ENCODE measurements around the gene UBR2. TPM values are rescaled to one million over a fixed set of nuclear protein-coding genes. Genes with fewer than 3 reads are reported as not detected.
"Not testable (repeated sequence)": the region's sequence is repeated elsewhere in the genome, so short reads cannot be mapped to it uniquely, and the experiment has no call there.

UBR2 gene
- total RNA-seq, 1 donor from 2014 or later, result 20.5 TPM

DNA sequence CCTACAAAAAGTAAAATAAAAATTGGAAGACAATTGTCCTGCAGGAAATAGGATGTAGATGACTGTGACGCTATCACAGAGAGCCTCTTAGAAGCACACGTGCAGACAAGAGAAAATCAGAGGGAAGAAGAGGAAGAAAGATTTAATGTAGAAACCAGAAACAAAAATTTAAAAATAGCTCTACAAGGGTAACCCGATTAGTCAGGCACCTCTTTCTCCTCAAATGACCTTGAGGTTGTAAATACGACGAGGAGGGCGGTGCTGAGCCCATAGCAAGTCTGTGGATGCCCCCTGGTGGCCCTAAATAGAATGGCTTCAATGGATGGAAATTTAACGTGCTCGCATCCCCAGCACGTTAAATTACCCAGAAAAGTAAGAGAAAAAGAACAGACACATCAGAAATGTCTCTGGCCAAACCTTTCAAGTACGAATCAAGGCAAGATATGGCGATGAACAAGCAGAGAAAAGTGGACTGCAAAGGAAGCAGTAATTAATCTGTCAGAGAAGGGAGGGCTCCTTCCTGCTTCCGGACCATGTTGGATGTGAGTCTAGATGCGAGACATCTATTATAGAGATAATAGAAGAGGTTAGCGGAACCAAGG is 162.8 kb downstream of the UBR2 start:
- peak; percentile 50 for DNase-seq (ENCODE audit: low read depth, low spot score)

DNA sequence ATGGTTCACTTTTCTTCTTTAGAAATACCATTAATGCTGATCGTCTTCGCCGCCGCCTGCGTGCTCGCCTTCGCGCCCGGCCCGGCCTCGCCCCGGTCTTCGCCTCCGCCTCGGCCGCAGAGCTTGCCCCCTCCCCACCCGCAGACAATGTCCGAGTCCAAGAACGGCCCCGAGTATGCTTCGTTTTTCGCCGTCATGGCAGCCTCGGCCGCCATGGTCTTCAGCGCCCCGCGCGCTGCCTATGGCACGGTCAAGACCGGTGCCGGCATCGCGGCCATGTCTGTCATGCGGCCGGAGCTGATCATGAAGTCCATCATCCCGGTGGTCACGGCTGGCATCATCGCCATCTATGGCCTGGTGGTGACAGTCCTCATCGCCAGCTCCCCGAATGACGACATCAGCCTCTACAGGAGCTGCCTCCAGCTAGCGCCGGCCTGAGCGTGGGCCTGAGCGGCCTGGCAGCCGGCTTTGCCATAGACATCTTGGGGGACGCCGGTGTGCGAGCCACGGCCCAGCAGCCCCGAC is 163.3 kb downstream of the UBR2 start:
- no peak for DNase-seq (ENCODE audit: low read depth, low spot score)

DNA sequence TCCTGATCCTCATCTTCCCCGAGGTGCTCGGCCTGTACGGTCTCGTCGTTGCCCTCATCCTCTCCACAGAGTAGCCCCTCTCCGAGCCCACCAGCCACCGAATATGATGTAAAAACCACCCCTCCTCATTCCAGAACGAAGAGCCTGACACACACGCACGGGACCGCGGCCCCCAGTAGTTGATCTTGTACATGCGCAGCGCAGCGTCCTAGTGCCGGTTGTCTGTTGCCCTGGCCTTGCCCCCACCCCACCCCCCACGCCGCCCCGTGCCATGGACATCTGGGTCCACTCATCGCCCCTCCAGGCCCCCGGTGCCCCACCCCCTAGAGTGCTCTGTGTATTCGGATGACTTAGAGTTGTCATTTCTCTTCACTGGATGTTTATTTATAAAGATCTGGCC is 163.8 kb downstream of the UBR2 start:
- no peak for DNase-seq (ENCODE audit: low read depth, low spot score)

DNA sequence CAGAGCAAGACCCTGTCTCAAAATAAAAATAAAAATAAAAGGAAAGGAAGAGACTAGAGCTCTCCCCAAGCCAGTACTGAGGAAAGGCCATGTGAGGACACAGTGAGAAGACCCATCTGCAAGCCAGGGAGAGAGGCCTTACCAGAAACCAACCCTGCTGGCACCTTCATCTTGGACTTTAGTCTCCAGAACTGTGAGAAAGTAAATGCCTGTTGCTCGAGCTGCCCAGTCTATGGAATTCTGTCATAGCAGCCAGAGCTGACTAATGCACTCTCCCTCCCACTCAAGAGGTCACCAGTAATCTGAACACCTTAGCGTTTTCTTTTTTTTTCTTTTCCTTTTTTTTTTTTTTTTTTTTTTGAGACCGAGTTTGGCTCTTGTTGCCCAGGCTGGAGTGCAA is 165.9 kb downstream of the UBR2 start:
- DNase-seq (ENCODE audit: low read depth, low spot score), result no peak

DNA sequence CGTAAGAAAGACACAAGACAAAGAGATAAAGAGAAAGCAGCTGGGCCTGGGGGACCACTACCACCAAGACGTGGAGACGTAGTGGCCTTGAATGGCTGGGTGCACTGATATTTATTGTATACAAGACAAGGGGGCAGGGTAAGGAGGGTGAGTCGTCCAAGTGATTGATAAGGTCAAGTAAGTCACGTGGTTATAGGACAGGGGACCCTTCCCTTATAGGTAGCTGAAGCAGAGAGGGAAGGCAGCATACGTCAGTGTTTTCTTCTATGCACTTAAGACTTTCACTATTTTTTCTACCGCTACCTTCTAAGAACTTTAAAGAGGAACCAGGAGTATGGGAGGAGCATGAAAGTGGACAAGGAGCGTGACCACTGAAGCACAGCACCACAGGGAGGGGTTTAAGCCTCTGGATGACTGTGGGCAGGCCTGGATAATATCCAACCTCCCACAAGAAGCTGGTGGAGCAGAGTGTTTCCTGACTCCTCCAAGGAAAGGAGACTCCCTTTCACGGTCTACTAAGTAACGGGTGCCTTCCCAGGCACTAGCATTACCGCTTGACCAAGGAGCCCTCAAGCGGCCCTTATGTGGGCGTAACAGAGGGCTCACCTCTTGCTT is 170.1 kb downstream of the UBR2 start:
- DNase-seq (ENCODE audit: low read depth, low spot score), result not testable (repeated sequence)

DNA sequence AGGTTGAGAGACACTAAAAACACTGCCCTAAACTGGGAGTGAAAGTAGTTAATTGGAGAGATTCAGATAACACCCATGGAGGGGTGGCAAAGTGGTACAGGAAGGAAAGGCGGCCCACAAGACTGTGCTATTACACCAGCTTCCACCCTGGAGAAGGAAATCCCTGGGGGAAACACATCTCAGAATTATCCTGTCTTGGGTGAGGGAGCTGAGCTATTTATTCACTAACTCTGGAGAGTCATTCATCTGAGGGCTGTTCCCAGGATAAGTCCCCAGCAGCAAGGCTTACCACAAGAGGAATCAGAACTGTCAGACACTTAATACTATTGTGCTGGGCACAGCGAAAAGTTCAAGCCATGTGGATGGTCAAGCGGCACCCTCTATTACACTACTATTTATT is 172.1 kb downstream of the UBR2 start:
- DNase-seq (ENCODE audit: low read depth, low spot score), result no peak

DNA sequence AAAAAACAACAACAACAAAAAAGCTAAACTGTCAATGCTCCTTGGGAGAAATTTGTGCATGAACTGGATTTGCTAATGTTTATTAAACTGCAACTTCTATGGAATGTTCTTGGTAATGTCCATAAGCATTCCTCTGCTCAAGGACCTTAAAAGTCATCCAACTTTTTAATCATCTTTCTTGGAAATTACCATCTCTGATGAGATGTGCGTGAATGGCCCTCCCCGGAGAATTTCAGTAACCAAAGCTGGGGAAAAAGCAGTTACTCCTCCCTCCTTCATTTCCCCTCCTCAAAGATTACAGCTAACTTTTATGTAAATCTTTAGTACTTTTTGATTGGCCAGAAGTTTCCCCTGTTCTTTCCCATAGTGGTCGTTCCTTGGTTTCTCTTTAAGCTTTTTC is 176.9 kb downstream of the UBR2 start:
- DNase-seq (ENCODE audit: low read depth, low spot score), result no peak

DNA sequence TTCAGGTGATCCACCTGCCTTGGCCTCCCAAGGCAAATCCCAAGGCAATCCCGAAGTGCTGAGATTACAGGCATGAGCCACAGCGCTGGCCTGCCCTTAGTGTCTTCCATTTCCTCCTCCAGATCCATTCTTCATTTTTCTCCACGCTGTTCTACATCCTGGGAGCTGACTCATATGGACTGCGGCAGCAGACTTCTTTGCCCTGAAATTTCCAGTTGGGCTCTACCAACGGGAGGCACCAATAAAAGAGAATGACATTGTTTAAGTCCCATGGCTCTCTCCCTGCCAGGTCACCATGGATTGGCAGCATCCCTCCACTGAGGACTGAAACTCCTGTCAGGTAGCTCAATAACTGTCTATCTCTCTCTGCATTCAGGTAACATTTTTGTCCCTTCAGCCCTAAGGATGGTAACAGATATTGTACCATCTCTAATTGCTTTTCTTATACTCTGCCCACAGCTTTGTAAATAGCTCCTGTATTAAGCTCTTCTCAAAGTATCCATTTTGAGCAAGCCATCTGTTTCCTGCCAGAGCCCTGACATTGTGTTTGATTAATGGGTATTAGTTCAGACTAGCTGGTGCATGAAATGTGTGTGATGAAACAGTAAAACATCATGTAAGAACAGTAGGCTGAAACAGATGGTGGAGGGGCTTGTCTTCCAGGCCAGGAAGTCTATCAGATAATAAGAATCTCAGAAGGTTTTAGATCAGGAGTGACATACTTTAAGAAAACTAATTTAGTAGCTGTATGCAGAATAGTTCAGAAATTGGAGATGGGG is 178.5 kb downstream of the UBR2 start:
- DNase-seq (ENCODE audit: low read depth, low spot score), result peak; percentile 66

Other genes with a start within 250 kb of the UBR2 start
- gene TRERF1, start 112.1 kb upstream of the UBR2 start, total RNA-seq, result 0.40 and 0.85 TPM in 2 replicates
- gene PRPH2, start 158.6 kb downstream of the UBR2 start, total RNA-seq, result 0.13 and 0.21 TPM in 2 replicates
- gene TBCC, start 182.1 kb downstream of the UBR2 start, total RNA-seq, result 33.2 and 37.4 TPM in 2 replicates
- gene BICRAL, start 218.0 kb downstream of the UBR2 start, total RNA-seq, result 2.7 and 3.5 TPM in 2 replicates

All from pulmonary artery endothelial cell (primary cell).